ENCODE data around the gene TRERF1. TPM values are rescaled to one million over a fixed set of nuclear protein-coding genes. Genes with fewer than 3 reads are reported as not detected.
"Not testable (repeated sequence)": the region's sequence is repeated elsewhere in the genome, so short reads cannot be mapped to it uniquely, and the experiment has no call there.

TRERF1 gene
- total RNA-seq, 1 donor from 2014 or later, result 7.9 TPM

GRCh38 chr6:42448927-42449659, 2.6 kb downstream of the TRERF1 start:
- no peak overlapping the region for H3K27ac Mint-ChIP-seq
- H3K4me3 Mint-ChIP-seq (ENCODE audit: low read depth), result no peak overlapping the region

GRCh38 chr6:42448391-42448790, 3.3 kb downstream of the TRERF1 start:
- H3K27ac Mint-ChIP-seq, result no peak overlapping the region

More at GRCh38 chr6:42448927-42449659, 2.6 kb downstream of the TRERF1 start:
- Mint-ChIP-seq H3K36me3 (ENCODE audit: insufficient read depth) (peaks cover 2% of the 10 kb centered on the region), H3K9me3 (ENCODE audit: low read depth) (no peaks in the 10 kb centered on the region), H3K4me1 (ENCODE audit: low read depth) (peaks cover 25% of the 10 kb centered on the region), H3K27me3 (no peaks in the 10 kb centered on the region)
- no peak for DNase-seq (ENCODE audit: low spot score, unreplicated experiment)
- TF ChIP-seq CTCF (IDR thresholded peaks at IDR 0.05; ENCODE audit: unreplicated experiment), result no peak

GRCh38 chr6:42446996-42447395, 4.7 kb downstream of the TRERF1 start:
- no peaks in the 10 kb centered on the region for H3K9me3 Mint-ChIP-seq (ENCODE audit: low read depth)
- no peak for DNase-seq (ENCODE audit: low spot score, unreplicated experiment)
- TF ChIP-seq CTCF (IDR thresholded peaks at IDR 0.05; ENCODE audit: unreplicated experiment), result no peak
- H3K27ac Mint-ChIP-seq, result no peak overlapping the region
- peaks cover 2% of the 10 kb centered on the region for H3K36me3 Mint-ChIP-seq (ENCODE audit: insufficient read depth)
- no peaks in the 10 kb centered on the region for H3K27me3 Mint-ChIP-seq
- H3K4me1 Mint-ChIP-seq (ENCODE audit: low read depth), result peaks cover 23% of the 10 kb centered on the region
- no peak overlapping the region for H3K4me3 Mint-ChIP-seq (ENCODE audit: low read depth)

More at GRCh38 chr6:42448391-42448790, 3.3 kb downstream of the TRERF1 start:
- DNase-seq (ENCODE audit: low spot score, unreplicated experiment), result no peak
- Mint-ChIP-seq H3K4me3 (ENCODE audit: low read depth) (no peak overlapping the region), H3K9me3 (ENCODE audit: low read depth) (no peaks in the 10 kb centered on the region), H3K36me3 (ENCODE audit: insufficient read depth) (peaks cover 2% of the 10 kb centered on the region), H3K4me1 (ENCODE audit: low read depth) (peaks cover 23% of the 10 kb centered on the region), H3K27me3 (no peaks in the 10 kb centered on the region)
- no peak for TF ChIP-seq CTCF (IDR thresholded peaks at IDR 0.05; ENCODE audit: unreplicated experiment)

GRCh38 chr6:42446370-42446769, 5.4 kb downstream of the TRERF1 start:
- Mint-ChIP-seq H3K9me3 (ENCODE audit: low read depth) (no peaks in the 10 kb centered on the region), H3K4me3 (ENCODE audit: low read depth) (no peak overlapping the region), H3K36me3 (ENCODE audit: insufficient read depth) (peaks cover 2% of the 10 kb centered on the region), H3K4me1 (ENCODE audit: low read depth) (peaks cover 29% of the 10 kb centered on the region), H3K27ac (no peak overlapping the region), H3K27me3 (no peaks in the 10 kb centered on the region)
- TF ChIP-seq CTCF (IDR thresholded peaks at IDR 0.05; ENCODE audit: unreplicated experiment), result no peak
- DNase-seq (ENCODE audit: low spot score, unreplicated experiment), result no peak

GRCh38 chr6:42445955-42446354, 5.8 kb downstream of the TRERF1 start:
- DNase-seq (ENCODE audit: low spot score, unreplicated experiment); H3K27me3 Mint-ChIP-seq; H3K27ac Mint-ChIP-seq; H3K36me3 Mint-ChIP-seq (ENCODE audit: insufficient read depth); H3K4me3 Mint-ChIP-seq (ENCODE audit: low read depth); H3K9me3 Mint-ChIP-seq (ENCODE audit: low read depth): not testable (repeated sequence)
- H3K4me1 Mint-ChIP-seq (ENCODE audit: low read depth), result peaks cover 30% of the 10 kb centered on the region
